HG02623 (cell line): ENCODE data around the gene GPR146.

ENCODE experiments used
- ATAC-seq: cut with Tn5 transposase; IDR thresholded peaks from one replicate; pipeline ENCODE4 v1.9.1; 2021; ENCODE audit warnings: moderate library complexity; ENCODE audit not compliant: unreplicated experiment

GPR146 gene

GRCh38 chr7:1011297-1012003 lies 32.9 kb upstream of the GPR146 start:
- ATAC-seq = no peak

- no peak for ATAC-seq
These were observed 32.2 kb upstream of the GPR146 start for GRCh38 chr7:1012004-1012715.

DNA sequence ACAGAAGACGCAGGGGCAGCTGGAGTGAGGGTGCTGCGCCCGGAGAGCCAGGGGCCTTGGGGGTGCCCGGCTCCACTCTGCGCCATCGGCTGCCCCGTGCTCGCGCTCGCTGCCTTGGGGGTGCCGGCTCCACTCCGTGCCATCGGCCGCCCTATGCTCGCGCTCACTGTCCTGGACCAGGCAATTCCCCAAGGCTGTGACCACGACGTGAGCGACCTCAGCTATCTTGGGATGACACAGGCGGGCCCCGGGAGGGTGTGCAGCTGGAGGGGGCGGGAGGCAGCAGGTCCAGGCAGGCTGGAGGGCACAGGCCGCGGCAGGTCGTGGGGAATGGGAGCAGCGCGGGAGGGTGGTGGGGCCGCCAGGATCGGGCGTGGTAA lies 31.6 kb upstream of the GPR146 start:
- no peak for ATAC-seq

DNA sequence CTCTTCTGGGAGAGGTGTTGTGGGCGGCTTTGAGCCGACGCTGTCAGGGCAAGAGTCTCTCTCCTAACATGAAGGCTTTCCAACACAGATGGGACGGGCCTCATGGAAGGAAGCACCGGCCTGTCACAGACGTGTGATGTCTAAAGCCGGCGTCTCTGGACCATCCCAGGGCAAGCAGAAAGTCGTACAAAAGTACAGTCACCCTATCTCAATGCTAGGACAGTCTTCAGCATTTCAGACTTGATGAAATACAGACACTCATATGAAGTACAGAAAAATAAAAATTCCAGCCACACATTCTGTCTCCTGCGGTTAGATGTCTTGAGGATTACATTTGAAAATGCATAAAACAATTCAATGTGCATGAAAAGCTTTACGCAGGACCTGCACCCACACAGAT lies 30.8 kb upstream of the GPR146 start:
- ATAC-seq = no peak

- no peak for ATAC-seq
These were observed 29.7 kb upstream of the GPR146 start for GRCh38 chr7:1014681-1015080.

DNA sequence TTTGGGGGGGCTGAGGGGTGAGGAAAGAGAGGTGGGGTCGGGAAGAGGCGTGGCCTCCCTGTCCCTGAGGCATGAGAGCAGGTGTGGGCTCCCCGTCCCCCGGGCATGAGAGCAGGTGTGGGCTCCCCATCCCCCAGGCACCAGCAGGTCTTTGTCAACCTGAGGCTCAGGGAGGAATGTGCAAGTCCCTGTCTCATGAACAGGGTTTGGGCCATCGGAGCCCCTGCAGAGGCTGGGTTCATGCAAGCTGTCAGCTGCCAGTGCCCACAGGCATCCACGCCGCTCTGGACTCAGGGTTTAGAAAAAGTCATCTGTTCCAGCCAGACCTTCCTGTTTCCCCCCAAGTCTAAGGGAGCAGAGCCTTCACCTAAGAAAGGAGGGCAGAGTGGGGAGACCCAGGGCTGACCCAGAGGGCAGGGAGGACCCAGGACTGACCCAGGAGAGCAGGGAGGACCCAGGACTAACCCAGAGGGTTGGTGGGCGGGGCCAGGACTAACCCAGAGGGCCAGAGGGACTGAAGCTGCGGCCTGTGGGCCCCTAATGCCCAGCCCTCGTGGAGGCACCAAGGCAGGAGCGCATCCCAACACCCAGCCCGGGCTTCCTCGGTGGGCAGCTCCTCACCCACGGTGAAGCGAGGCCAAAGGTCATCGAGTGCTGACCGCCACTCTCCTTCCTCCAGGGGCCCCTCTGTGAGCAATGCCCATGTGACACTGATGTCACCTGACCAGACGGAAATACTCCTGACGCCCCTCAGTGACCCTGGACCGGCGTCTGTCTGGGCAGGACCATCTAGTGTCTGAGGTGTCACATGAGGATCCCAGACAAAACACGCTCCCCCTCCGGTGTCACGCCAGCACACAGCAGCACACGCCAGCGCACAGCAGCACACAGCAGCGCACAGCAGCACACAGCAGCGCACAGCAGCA lies 28.9 kb upstream of the GPR146 start:
- no peak for ATAC-seq

GRCh38 chr7:1016577-1017531 lies 27.5 kb upstream of the GPR146 start:
- no peak for ATAC-seq

GRCh38 chr7:1017586-1018333 lies 26.6 kb upstream of the GPR146 start:
- no peak for ATAC-seq

GRCh38 chr7:1018334-1018695 lies 26.0 kb upstream of the GPR146 start:
- ATAC-seq = no peak

DNA sequence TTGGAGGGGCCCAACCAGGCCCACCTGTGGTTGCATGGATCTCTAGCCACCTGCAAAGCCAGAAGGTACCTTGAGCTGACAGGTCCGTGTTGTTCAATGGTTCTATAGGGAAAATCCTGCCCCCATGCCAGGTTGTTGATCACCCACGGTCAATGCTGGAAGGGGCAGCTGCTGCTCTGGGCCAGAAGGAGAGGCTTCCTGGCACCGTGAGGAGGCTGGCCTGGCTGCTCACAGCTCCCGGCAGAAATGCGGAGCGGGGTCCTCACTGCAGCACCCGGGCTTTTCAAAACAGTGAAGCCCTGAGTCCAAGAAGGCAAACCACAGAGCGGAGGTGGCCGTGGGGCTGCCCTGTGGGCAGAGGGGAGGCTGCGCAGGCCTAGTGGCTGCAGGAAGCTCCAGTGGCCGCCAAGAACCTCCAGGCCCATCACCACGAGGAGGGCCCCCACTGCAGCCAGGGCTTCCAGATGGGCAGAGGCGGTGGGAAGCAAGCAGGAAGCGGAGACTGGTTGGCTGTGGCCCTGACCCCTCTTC lies 25.0 kb upstream of the GPR146 start:
- ATAC-seq = no peak

- ATAC-seq = no peak
These were observed 24.3 kb upstream of the GPR146 start for GRCh38 chr7:1019789-1020610.

- no peak for ATAC-seq
These were observed 23.5 kb upstream of the GPR146 start for GRCh38 chr7:1020849-1021251.

DNA sequence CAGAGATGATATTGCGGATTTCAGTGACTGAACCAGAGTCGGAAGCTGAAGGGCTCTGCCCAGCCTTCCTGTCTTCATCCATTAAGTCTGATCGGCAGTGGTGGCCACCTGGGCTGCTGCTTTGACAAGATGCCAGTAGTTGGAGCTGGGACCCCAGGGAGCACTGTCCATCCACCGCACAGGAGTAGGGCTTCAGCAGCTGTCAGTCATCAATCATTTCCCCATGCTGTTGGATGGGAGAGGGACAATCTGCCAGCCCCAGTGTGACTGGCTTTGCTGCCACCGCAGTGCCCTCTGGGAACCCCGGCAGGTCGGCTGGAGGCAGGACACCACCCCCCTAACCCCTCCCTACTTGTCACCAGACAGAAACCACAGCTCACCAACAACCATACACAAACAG lies 23.0 kb upstream of the GPR146 start:
- ATAC-seq = no peak

DNA sequence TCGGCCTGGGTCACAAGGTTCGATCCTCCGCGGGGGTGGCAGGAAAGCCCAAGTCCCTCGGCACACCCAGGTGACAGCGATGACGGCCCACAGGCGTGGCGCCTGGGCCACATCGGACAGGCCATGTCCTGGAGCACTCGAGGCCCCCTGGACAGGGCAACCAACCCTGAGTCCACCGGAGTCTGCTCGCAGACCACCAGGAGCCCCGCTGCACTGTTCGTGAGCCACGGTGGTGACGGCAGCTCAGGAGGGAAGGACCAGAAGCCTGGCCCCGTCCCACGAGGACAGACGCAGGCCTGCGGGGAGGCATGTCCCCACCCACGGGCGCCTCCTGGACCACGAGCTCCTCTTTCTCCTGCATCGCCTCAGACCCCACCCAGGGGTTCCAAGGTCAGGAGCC lies 22.4 kb upstream of the GPR146 start:
- ATAC-seq = no peak

- no peak for ATAC-seq
These were observed 22.0 kb upstream of the GPR146 start for GRCh38 chr7:1022356-1022755.

- ATAC-seq = no peak
These were observed 21.4 kb upstream of the GPR146 start for GRCh38 chr7:1022801-1023465.

DNA sequence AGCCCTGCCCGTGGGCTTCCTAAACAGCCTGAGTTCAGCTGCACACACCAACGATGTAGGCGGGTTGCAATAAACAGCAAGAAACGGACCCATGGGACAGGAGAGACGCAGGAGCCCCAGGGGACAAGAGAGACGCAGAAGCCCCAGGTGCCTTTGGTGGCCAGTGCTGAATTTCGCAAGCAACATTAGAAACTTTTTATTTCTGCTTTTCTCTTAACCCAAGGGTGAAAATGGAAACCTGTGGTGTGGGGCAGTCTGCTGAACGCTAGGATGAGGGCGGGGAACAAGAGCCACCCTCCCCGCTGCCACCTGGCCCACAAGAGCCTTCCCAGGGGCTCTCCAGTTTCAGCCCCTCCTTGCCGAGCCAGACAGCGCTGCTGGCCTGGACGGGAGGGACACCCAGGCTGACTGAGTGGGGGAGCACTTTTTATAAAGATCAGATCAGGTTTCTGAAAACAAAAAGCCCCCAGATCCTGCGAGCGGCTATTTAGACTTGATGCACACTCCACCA lies 20.0 kb upstream of the GPR146 start:
- peak; percentile 50 for ATAC-seq
